Liver (tissue), 9 donors: Measurements from ENCODE around the gene PIGH. TPM values are rescaled to one million over a fixed set of nuclear protein-coding genes. Genes with fewer than 3 reads are reported as not detected.

ENCODE experiments used
- DNase-seq: peaks from one replicate; pipeline ENCODE4 v3.0.0-alpha.2; 2017; ENCODE audit warnings: low spot score
- H3K27ac ChIP-seq, 2 donors: one replicate each; pipeline ENCODE4 v1.7.0; 2013; ENCODE audit warnings: inconsistent platforms in 2 of 2, low read length in 2 of 2, control low read depth in 1 of 2, low read depth in 1 of 2, mild to moderate bottlenecking in 1 of 2
- H3K27me3 ChIP-seq, 4 donors: one replicate each; pipeline versions ENCODE4 v1.6.1 to v1.7.0; 2013; ENCODE audit warnings: low read length in 3 of 4, inconsistent platforms in 1 of 4, mild to moderate bottlenecking in 1 of 4, moderate library complexity in 1 of 4; ENCODE audit not compliant: control insufficient read depth in 4 of 4, insufficient read depth in 4 of 4
- H3K36me3 ChIP-seq, 4 donors: one replicate each; pipeline versions ENCODE4 v1.6.1 to v1.7.0; 2013; ENCODE audit warnings: low read length in 3 of 4, mild to moderate bottlenecking in 3 of 4, low read depth in 1 of 4, moderate library complexity in 1 of 4; ENCODE audit not compliant: control insufficient read depth in 4 of 4, insufficient read depth in 3 of 4
- H3K4me1 ChIP-seq, 4 donors: one replicate each; pipeline versions ENCODE4 v1.6.1 to v1.7.0; 2013; ENCODE audit warnings: low read length in 3 of 4, mild to moderate bottlenecking in 3 of 4, moderate library complexity in 1 of 4; ENCODE audit not compliant: control insufficient read depth in 4 of 4, insufficient read depth in 4 of 4
- H3K4me3 ChIP-seq, 3 donors: one replicate each; pipeline versions ENCODE4 v1.6.1 to v1.7.0; 2013; ENCODE audit warnings: low read length in 3 of 3, control low read depth in 1 of 3, low read depth in 1 of 3, mild to moderate bottlenecking in 1 of 3
- H3K9ac ChIP-seq, 2 donors: one replicate each; pipeline ENCODE4 v1.7.0; 2013; ENCODE audit warnings: low read length in 2 of 2, mild to moderate bottlenecking in 2 of 2, moderate library complexity in 2 of 2, control low read depth in 1 of 2, low read depth in 1 of 2
- H3K9me3 ChIP-seq, 4 donors: one replicate each; pipeline versions ENCODE4 v1.6.1 to v1.7.0; 2013; ENCODE audit warnings: low read length in 3 of 4; ENCODE audit not compliant: control insufficient read depth in 4 of 4
- ATF3 ChIP-seq: IDR thresholded peaks from 2 replicates; pipeline ENCODE4 v1.6.1; 2016; ENCODE audit warnings: antibody characterized with exemption
- CTCF ChIP-seq: fragments of 150-350 bp; IDR thresholded peaks from 2 replicates; pipeline ENCODE4 v1.5.1; 2017; ENCODE audit warnings: improper control_type of control experiment, low read depth, low read length; ENCODE audit not compliant: missing input control
- FOXA1 ChIP-seq: IDR thresholded peaks from 2 replicates; pipeline ENCODE4 v1.6.1; 2016; ENCODE audit warnings: antibody characterized with exemption
- FOXA2 ChIP-seq: IDR thresholded peaks from 2 replicates; pipeline ENCODE4 v1.6.1; 2016; ENCODE audit warnings: antibody characterized with exemption
- GABPA ChIP-seq, 2 donors: IDR thresholded peaks in 1 of 2; conservative IDR thresholded peaks in 1 of 2; 2 replicates each; pipeline ENCODE4 v1.6.1; 2016; ENCODE audit warnings: antibody characterized with exemption in 2 of 2, mild to moderate bottlenecking in 1 of 2, moderate library complexity in 1 of 2
- HNF4A ChIP-seq, 2 donors: conservative IDR thresholded peaks; 2 replicates each; pipeline ENCODE4 v1.6.1; 2016; ENCODE audit warnings: antibody characterized with exemption in 2 of 2, mild to moderate bottlenecking in 2 of 2
- HNF4G ChIP-seq: IDR thresholded peaks from 2 replicates; pipeline ENCODE4 v1.6.1; 2016; ENCODE audit warnings: antibody characterized with exemption
- JUND ChIP-seq, 2 donors: IDR thresholded peaks; 2 replicates each; pipeline ENCODE4 v1.6.1; 2016; ENCODE audit warnings: antibody characterized with exemption in 2 of 2
- NR2F2 ChIP-seq: IDR thresholded peaks from 2 replicates; pipeline ENCODE4 v1.6.1; 2016; ENCODE audit warnings: antibody characterized with exemption
- RAD21 ChIP-seq, 2 donors: IDR thresholded peaks; 2 replicates each; pipeline ENCODE4 v1.6.1; 2016; ENCODE audit warnings: antibody characterized with exemption in 2 of 2, mild to moderate bottlenecking in 2 of 2
- RXRA ChIP-seq, 2 donors: IDR thresholded peaks; 2 replicates each; pipeline ENCODE4 v1.6.1; 2017 to 2018; ENCODE audit warnings: antibody characterized with exemption in 2 of 2, mild to moderate bottlenecking in 1 of 2
- SP1 ChIP-seq: IDR thresholded peaks from 2 replicates; pipeline ENCODE4 v1.6.1; 2018; ENCODE audit warnings: antibody characterized with exemption, mild to moderate bottlenecking
- TAF1 ChIP-seq: conservative IDR thresholded peaks from 2 replicates; pipeline ENCODE4 v1.6.1; 2016; ENCODE audit warnings: antibody characterized with exemption, mild to moderate bottlenecking
- YY1 ChIP-seq: IDR thresholded peaks from 2 replicates; pipeline ENCODE4 v1.6.1; 2016; ENCODE audit warnings: antibody characterized with exemption, mild to moderate bottlenecking
- whole genome bisulfite sequencing: extraction: QIAGEN DNeasy Blood & Tissue Kit; methylation state at CpG from one replicate; pipeline ENCODE4 v1.1.7; 2013; 5-methylcytosine and 5-hydroxymethylcytosine counted together
- polyA plus RNA-seq, 2 donors: library from polyadenylated mRNA; stranded (reverse) in 1 of 2; unstranded in 1 of 2; fragments of 200-250 nt in 1 of 2; fragments of >200 nt in 1 of 2; fragmentation: Nextera tagmentation in 1 of 2; extraction: Ambion mirVana in 1 of 2; gene quantifications; one replicate each; pipeline versions ENCODE4 v1.2.1 to v1.2.3, GENCODE V29; 2013 to 2015
- total RNA-seq, 2 donors: library from RNA; depleted of rRNA; stranded (reverse); fragments of >200 nt; gene quantifications; one replicate each; pipeline ENCODE4 v1.2.3, GENCODE V29; 2014
- donor health status: healthy.
- donor health status: healthy.
- donor health status: healthy.
- donor health status: healthy.
- donor health status: healthy.

The PIGH gene
- total and polyA plus RNA-seq, 4 donors, result 14.2 to 36.1 (median 21.7) TPM

GRCh38 chr14:67583711-67584644 lies 16.1 kb downstream of the PIGH start:
- Histone ChIP-seq H3K36me3 (peaks cover 0 to 10% (median 6%) of the 10 kb centered on the region in 4 donors), H3K27me3 (no peaks in the 10 kb centered on the region), H3K9ac (no peak overlapping the region), H3K27ac (no peak overlapping the region), H3K4me3 (no peak overlapping the region), H3K9me3 (no peaks in the 10 kb centered on the region), H3K4me1 (peaks cover 0 to 8% (median 1%) of the 10 kb centered on the region in 4 donors)
- WGBS, result 83% methylated on average over 6 of the region's 6 CpGs
- no peak for TF ChIP-seq HNF4G
- no peak for TF ChIP-seq HNF4A (conservative IDR thresholded peaks at IDR 0.05)
- TF ChIP-seq FOXA1, result no peak
- no peak for TF ChIP-seq FOXA2
- peak; percentile 95 to 96 for TF ChIP-seq RAD21 (IDR thresholded peaks at IDR 0.05)
- TF ChIP-seq GABPA (IDR thresholded peaks at IDR 0.05 in 1 of 2, conservative IDR thresholded peaks at IDR 0.05 in 1 of 2), result no peak
- TF ChIP-seq SP1, result no peak
- no peak for TF ChIP-seq RXRA (IDR thresholded peaks at IDR 0.05)
- peak; percentile 73 for TF ChIP-seq CTCF
- DNase-seq, result peak; percentile 49

GRCh38 chr14:67582061-67582460 lies 18.0 kb downstream of the PIGH start:
- DNase-seq, result no peak
- Histone ChIP-seq H3K36me3 (peaks cover 0 to 7% (median 2%) of the 10 kb centered on the region in 4 donors), H3K27ac (no peak overlapping the region), H3K4me1 (no peaks in the 10 kb centered on the region), H3K4me3 (no peak overlapping the region), H3K9me3 (no peaks in the 10 kb centered on the region), H3K27me3 (no peaks in the 10 kb centered on the region), H3K9ac (no peak overlapping the region)
- no peak for TF ChIP-seq RXRA (IDR thresholded peaks at IDR 0.05)
- TF ChIP-seq GABPA (IDR thresholded peaks at IDR 0.05 in 1 of 2, conservative IDR thresholded peaks at IDR 0.05 in 1 of 2), result no peak
- TF ChIP-seq CTCF, result no peak
- TF ChIP-seq JUND (IDR thresholded peaks at IDR 0.05), result no peak
- no peak for TF ChIP-seq TAF1
- TF ChIP-seq ATF3, result no peak
- TF ChIP-seq FOXA1, result no peak
- no peak for TF ChIP-seq SP1
- TF ChIP-seq YY1, result no peak
- no peak for TF ChIP-seq NR2F2
- 92% methylated on average over 7 of the region's 7 CpGs for WGBS
